Neutrophil (primary cell): ENCODE measurements around the gene TMC7.

Source experiments
- H3K27ac ChIP-seq: fragments of 200-600 bp; sonication (generic); 2 replicates; pipeline ENCODE4 v1.5.1; 2016; ENCODE audit warnings: mild to moderate bottlenecking, moderate library complexity
- H3K27me3 ChIP-seq: fragments of 200-600 bp; sonication (generic); 2 replicates; pipeline ENCODE4 v1.6.0; 2016; ENCODE audit warnings: mild to moderate bottlenecking
- H3K36me3 ChIP-seq: fragments of 200-600 bp; sonication (generic); 2 replicates; pipeline ENCODE4 v1.5.1; 2017
- H3K4me1 ChIP-seq, 2 experiments: fragments of 200-600 bp in 1 of 2; sonication (generic) in 1 of 2; 1 replicate in 1 of 2; 2 replicates in 1 of 2; pipeline versions ENCODE4 v1.5.1 to v1.6.1; 2013 to 2016; ENCODE audit warnings: low read depth in 1 of 2, low read length in 1 of 2, mild to moderate bottlenecking in 1 of 2, moderate library complexity in 1 of 2; ENCODE audit not compliant: control insufficient read depth in 1 of 2, insufficient read depth in 1 of 2
- H3K4me3 ChIP-seq, 2 experiments: fragments of 200-600 bp in 1 of 2; sonication (generic) in 1 of 2; 1 replicate in 1 of 2; 2 replicates in 1 of 2; pipeline ENCODE4 v1.5.1; 2013 to 2016; ENCODE audit warnings: low read depth in 1 of 2, low read length in 1 of 2, mild to moderate bottlenecking in 1 of 2, moderate library complexity in 1 of 2
- H3K9me3 ChIP-seq: fragments of 200-600 bp; sonication (generic); 2 replicates; pipeline ENCODE4 v1.5.1; 2016
- TF ChIP-seq, protein P1 (sequence below): fragments of 200-600 bp; sonication (generic); IDR thresholded peaks from 2 replicates; pipeline ENCODE4 v1.5.1; 2016; ENCODE audit warnings: antibody characterized with exemption

TMC7 gene

GRCh38 chr16:18966791-18967190 is 16.9 kb upstream of the TMC7 start:
- Histone ChIP-seq H3K4me1 (peaks cover 0 to 5% of the 10 kb centered on the region in 2 experiments), H3K27me3 (no peaks in the 10 kb centered on the region), H3K4me3 (no peak overlapping the region), H3K36me3 (no peaks in the 10 kb centered on the region), H3K27ac (no peak overlapping the region), H3K9me3 (no peaks in the 10 kb centered on the region)
- TF ChIP-seq, protein P1, sequence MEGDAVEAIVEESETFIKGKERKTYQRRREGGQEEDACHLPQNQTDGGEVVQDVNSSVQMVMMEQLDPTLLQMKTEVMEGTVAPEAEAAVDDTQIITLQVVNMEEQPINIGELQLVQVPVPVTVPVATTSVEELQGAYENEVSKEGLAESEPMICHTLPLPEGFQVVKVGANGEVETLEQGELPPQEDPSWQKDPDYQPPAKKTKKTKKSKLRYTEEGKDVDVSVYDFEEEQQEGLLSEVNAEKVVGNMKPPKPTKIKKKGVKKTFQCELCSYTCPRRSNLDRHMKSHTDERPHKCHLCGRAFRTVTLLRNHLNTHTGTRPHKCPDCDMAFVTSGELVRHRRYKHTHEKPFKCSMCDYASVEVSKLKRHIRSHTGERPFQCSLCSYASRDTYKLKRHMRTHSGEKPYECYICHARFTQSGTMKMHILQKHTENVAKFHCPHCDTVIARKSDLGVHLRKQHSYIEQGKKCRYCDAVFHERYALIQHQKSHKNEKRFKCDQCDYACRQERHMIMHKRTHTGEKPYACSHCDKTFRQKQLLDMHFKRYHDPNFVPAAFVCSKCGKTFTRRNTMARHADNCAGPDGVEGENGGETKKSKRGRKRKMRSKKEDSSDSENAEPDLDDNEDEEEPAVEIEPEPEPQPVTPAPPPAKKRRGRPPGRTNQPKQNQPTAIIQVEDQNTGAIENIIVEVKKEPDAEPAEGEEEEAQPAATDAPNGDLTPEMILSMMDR, result no peak

DNA sequence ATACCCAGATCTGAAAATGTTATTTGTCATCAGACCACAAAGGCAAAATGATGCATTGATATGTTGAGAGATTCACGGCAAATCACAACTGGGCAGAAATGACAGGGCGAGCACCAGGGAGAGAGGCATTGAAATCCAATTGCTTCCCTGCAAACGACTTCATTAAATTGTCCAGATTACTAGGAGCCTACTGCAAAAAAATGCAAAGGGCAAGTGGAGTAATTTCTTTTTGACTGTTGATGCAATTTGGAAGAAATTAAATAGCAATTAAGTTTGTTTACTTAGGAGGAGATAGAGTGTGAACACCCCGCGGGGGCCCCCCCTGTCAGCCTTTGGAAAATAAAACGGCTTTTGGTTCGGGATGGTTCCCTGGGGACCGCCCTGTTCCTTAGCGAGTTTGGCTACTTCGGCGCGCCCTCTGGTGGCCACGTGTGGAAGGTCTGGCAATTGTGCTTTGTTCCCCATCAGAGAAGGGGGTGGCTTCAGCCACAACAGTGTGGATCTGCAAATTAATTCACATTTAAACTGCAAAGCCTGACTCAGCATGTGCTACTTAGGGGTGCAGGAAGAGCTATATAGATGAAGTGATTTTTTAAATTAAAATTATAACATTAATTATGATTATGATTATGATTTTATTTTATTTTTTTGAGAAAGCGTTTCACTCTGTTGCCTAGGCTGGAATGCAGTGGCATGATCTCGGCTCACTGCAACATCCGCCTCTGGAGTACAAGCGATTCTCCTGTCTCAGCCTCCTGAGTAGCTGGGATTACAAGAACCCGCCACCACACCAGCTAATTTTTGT is 14.5 kb upstream of the TMC7 start:
- peak overlapping the region in 1 of 2 experiments; percentile 32 for H3K4me3 ChIP-seq
- H3K4me1 ChIP-seq, result peaks cover 0 to 5% of the 10 kb centered on the region in 2 experiments
- peaks cover 3% of the 10 kb centered on the region for H3K27me3 ChIP-seq
- TF ChIP-seq, protein P1, result peak; percentile 91
- no peaks in the 10 kb centered on the region for H3K9me3 ChIP-seq
- H3K36me3 ChIP-seq, result no peaks in the 10 kb centered on the region
- H3K27ac ChIP-seq, result no peak overlapping the region

- H3K4me1 ChIP-seq, result peaks cover 0 to 5% of the 10 kb centered on the region in 2 experiments
- H3K36me3 ChIP-seq, result no peaks in the 10 kb centered on the region
- H3K4me3 ChIP-seq, result no peak overlapping the region
- H3K27me3 ChIP-seq, result peaks cover 3% of the 10 kb centered on the region
- H3K9me3 ChIP-seq, result no peaks in the 10 kb centered on the region
- no peak overlapping the region for H3K27ac ChIP-seq
- TF ChIP-seq, protein P1, result no peak
These were observed 13.9 kb upstream of the TMC7 start for GRCh38 chr16:18969855-18970240.

- H3K4me1 ChIP-seq, result no peaks in the 10 kb centered on the region
- no peak overlapping the region for H3K4me3 ChIP-seq
- peaks cover 13% of the 10 kb centered on the region for H3K27me3 ChIP-seq
- H3K27ac ChIP-seq, result no peak overlapping the region
- H3K9me3 ChIP-seq, result no peaks in the 10 kb centered on the region
- TF ChIP-seq, protein P1, result no peak
- H3K36me3 ChIP-seq, result no peaks in the 10 kb centered on the region
These were observed 8.6 kb upstream of the TMC7 start for GRCh38 chr16:18975109-18975508.

DNA sequence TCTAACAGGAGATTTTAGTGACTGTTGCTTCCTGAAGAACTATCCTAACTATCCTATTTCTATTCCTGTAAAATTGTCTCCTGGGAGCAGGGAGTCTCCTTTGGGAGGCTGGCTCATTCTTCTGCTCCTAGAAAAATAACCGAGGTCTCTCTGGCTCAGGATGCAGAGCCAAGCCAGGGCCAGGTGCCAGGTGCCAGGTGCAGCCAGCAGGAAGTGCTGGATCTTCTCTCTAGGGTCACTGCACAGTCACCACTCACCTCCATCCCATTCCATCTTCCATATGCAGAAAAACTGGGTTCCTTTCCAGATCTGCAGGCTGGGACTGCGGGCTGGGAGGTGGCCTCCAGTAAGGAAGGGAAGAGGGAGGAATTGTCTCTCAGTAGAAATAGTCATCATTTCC is 3.8 kb upstream of the TMC7 start:
- no peaks in the 10 kb centered on the region for H3K4me1 ChIP-seq
- H3K9me3 ChIP-seq, result no peaks in the 10 kb centered on the region
- peaks cover 45% of the 10 kb centered on the region for H3K27me3 ChIP-seq
- no peak overlapping the region for H3K27ac ChIP-seq
- no peaks in the 10 kb centered on the region for H3K36me3 ChIP-seq
- TF ChIP-seq, protein P1, result no peak
- no peak overlapping the region for H3K4me3 ChIP-seq
